Keratinocyte (primary cell): Measurements from ENCODE around the gene ATL1. TPM values are rescaled to one million over a fixed set of nuclear protein-coding genes. Genes with fewer than 3 reads are reported as not detected.

ENCODE experiments used
- DNase-seq: peaks from one replicate; pipeline ENCODE4 v3.0.0-alpha.2; 2011; ENCODE audit warnings: low read depth, missing footprints, low spot score
- FAIRE-seq: peaks from 2 replicates; lab custom pipeline; 2011; peaks lifted over from hg19 to GRCh38; lab: Jason Lieb, UNC
- H2AFZ ChIP-seq: 2 replicates; pipeline ENCODE4 v1.6.0; 2012; ENCODE audit warnings: low read length, control low read depth, inconsistent platforms; ENCODE audit not compliant: control insufficient read depth
- H3K27ac ChIP-seq: 2 replicates; pipeline ENCODE4 v1.5.1; 2011; ENCODE audit warnings: low read length; ENCODE audit not compliant: control insufficient read depth, insufficient read depth
- H3K27me3 ChIP-seq: 3 replicates; pipeline ENCODE4 v1.6.0; 2011; ENCODE audit warnings: low read length; ENCODE audit not compliant: control insufficient read depth, insufficient read depth; ENCODE audit errors: extremely low read depth
- H3K36me3 ChIP-seq, 2 experiments: 2 replicates in 1 of 2; 3 replicates in 1 of 2; pipeline ENCODE4 v1.5.1; 2011; ENCODE audit warnings: low read length in 2 of 2, mild to moderate bottlenecking in 1 of 2; ENCODE audit not compliant: control insufficient read depth in 2 of 2, insufficient read depth in 2 of 2; ENCODE audit errors: extremely low read depth in 1 of 2
- H3K4me1 ChIP-seq: 3 replicates; pipeline ENCODE4 v1.5.1; 2011; ENCODE audit warnings: low read length; ENCODE audit not compliant: control insufficient read depth, insufficient read depth; ENCODE audit errors: extremely low read depth
- H3K4me2 ChIP-seq: 3 replicates; pipeline ENCODE4 v1.6.0; 2011; ENCODE audit warnings: low read depth, low read length; ENCODE audit not compliant: control insufficient read depth, insufficient read depth; ENCODE audit errors: extremely low read depth
- H3K4me3 ChIP-seq, 3 experiments: fragments of 200-600 bp in 1 of 3; sonication (generic) in 1 of 3; 2 replicates in 2 of 3; 3 replicates in 1 of 3; pipeline ENCODE4 v1.5.1; 2011 to 2016; ENCODE audit warnings: low read length in 3 of 3, mild to moderate bottlenecking in 3 of 3, control low read depth in 2 of 3, inconsistent platforms in 1 of 3, low read depth in 1 of 3, mixed read lengths in 1 of 3, mixed run types in 1 of 3, moderate library complexity in 1 of 3; ENCODE audit not compliant: control insufficient read depth in 2 of 3, insufficient read depth in 2 of 3; ENCODE audit errors: extremely low read depth in 1 of 3
- H3K79me2 ChIP-seq: 2 replicates; pipeline ENCODE4 v1.6.0; 2012; ENCODE audit warnings: low read length; ENCODE audit not compliant: control insufficient read depth, insufficient read depth
- H3K9ac ChIP-seq: 3 replicates; pipeline ENCODE4 v1.6.0; 2011; ENCODE audit warnings: low read length; ENCODE audit not compliant: control insufficient read depth, insufficient read depth; ENCODE audit errors: extremely low read depth
- H3K9me1 ChIP-seq: 3 replicates; pipeline ENCODE4 v1.6.0; 2011; ENCODE audit warnings: low read length; ENCODE audit not compliant: control insufficient read depth, insufficient read depth; ENCODE audit errors: extremely low read depth
- H3K9me3 ChIP-seq: 2 replicates; pipeline ENCODE4 v1.5.1; 2012; ENCODE audit warnings: low read depth, low read length; ENCODE audit not compliant: control insufficient read depth
- H4K20me1 ChIP-seq: 3 replicates; pipeline ENCODE4 v1.6.0; 2011; ENCODE audit warnings: low read length; ENCODE audit not compliant: control insufficient read depth, insufficient read depth; ENCODE audit errors: extremely low read depth
- CTCF ChIP-seq, 3 experiments: IDR thresholded peaks in 1 of 3; conservative IDR thresholded peaks in 1 of 3; optimal IDR thresholded peaks in 1 of 3; 2 replicates in 2 of 3; 3 replicates in 1 of 3; pipeline versions ENCODE3 to v1.5.1; 2011; ENCODE audit warnings: low read length in 3 of 3, mild to moderate bottlenecking in 3 of 3, moderate library complexity in 2 of 3, control low read depth in 1 of 3, inconsistent platforms in 1 of 3; ENCODE audit not compliant: insufficient read depth in 2 of 3; ENCODE audit errors: extremely low read depth in 1 of 3
- EZH2 ChIP-seq: IDR thresholded peaks from one replicate; pipeline ENCODE4 v1.6.1; 2012; ENCODE audit warnings: inconsistent platforms, mild to moderate bottlenecking, low read length, moderate library complexity
- dilution Hi-C: fragments of 300-500 bp; cut with MboI; formaldehyde crosslinking; loops from one replicate; pipeline ENCODE4 v1.7.0; 2020; ENCODE audit warnings: low sequenced_read_pairs; ENCODE audit not compliant: extremely low pct_ligation_motif_present
- polyA plus RNA-seq, 5 experiments: library from polyadenylated mRNA; depleted of rRNA in 3 of 5; stranded (reverse) in 3 of 5; stranded (forward) in 1 of 5; unstranded in 1 of 5; fragments of >200 nt; gene quantifications; 1 replicate in 1 of 5; 2 replicates in 3 of 5; 3 replicates in 1 of 5; pipeline versions ENCODE4 v1.2.1 to v1.2.3, GENCODE V29; 2011 to 2012; ENCODE audit warnings: missing spikeins in 2 of 5, low read depth in 1 of 5, low replicate concordance in 1 of 5

Gene ATL1
- polyA plus RNA-seq, 1 donor (not counting 4 experiments of a cell fraction or from before 2014, with no cell fraction given): 3.6 TPM

GRCh38 chr14:50524731-50525515, 35.0 kb upstream of the ATL1 start:
- TF ChIP-seq CTCF (optimal IDR thresholded peaks at IDR 0.05 in 1 of 3, IDR thresholded peaks at IDR 0.05 in 1 of 3, conservative IDR thresholded peaks at IDR 0.05 in 1 of 3; ENCODE audit: extremely low read depth in 1 of 3, insufficient read depth in 2 of 3, low read length in 3 of 3) (no peak), EZH2 (no peak)
- FAIRE-seq (no peak), DNase-seq (no peak)
- peaks cover 37% of the 10 kb centered on the region for H3K4me1 ChIP-seq
- no peak overlapping the region for H3K9ac ChIP-seq
- H2AFZ ChIP-seq: no peak overlapping the region
- no peaks in the 10 kb centered on the region for H4K20me1 ChIP-seq
- dilution Hi-C loops: no loop called here
- peaks cover 90% of the 10 kb centered on the region for H3K79me2 ChIP-seq
- H3K9me1 ChIP-seq: peaks cover 4% of the 10 kb centered on the region
- H3K4me3 ChIP-seq: no peak overlapping the region
- H3K36me3 ChIP-seq: peaks cover 0 to 5% of the 10 kb centered on the region in 2 experiments
- H3K9me3 ChIP-seq: no peaks in the 10 kb centered on the region
- H3K27ac ChIP-seq: no peak overlapping the region
- no peaks in the 10 kb centered on the region for H3K27me3 ChIP-seq
- no peak overlapping the region for H3K4me2 ChIP-seq

- no peak for FAIRE-seq
- no peak overlapping the region for H3K9ac ChIP-seq
- no peak overlapping the region for H2AFZ ChIP-seq
These were observed 31.9 kb upstream of the ATL1 start for GRCh38 chr14:50528000-50528399.

More at GRCh38 chr14:50528000-50528399, 31.9 kb upstream of the ATL1 start:
- no peaks in the 10 kb centered on the region for H4K20me1 ChIP-seq
- no peaks in the 10 kb centered on the region for H3K27me3 ChIP-seq
- peaks cover 87% of the 10 kb centered on the region for H3K79me2 ChIP-seq
- H3K9me1 ChIP-seq: peaks cover 4% of the 10 kb centered on the region
- no peak overlapping the region for H3K4me3 ChIP-seq
- dilution Hi-C loops: no loop called here
- no peak for DNase-seq
- H3K9me3 ChIP-seq: no peaks in the 10 kb centered on the region
- H3K36me3 ChIP-seq: peaks cover 0 to 5% of the 10 kb centered on the region in 2 experiments
- H3K4me2 ChIP-seq: no peak overlapping the region
- no peak overlapping the region for H3K27ac ChIP-seq
- peaks cover 36% of the 10 kb centered on the region for H3K4me1 ChIP-seq
- TF ChIP-seq EZH2 (no peak), CTCF (optimal IDR thresholded peaks at IDR 0.05 in 1 of 3, IDR thresholded peaks at IDR 0.05 in 1 of 3, conservative IDR thresholded peaks at IDR 0.05 in 1 of 3; ENCODE audit: extremely low read depth in 1 of 3, insufficient read depth in 2 of 3, low read length in 3 of 3) (no peak)
